Coronary artery (tissue), 2 donors: ENCODE measurements around the gene FPR3.

ENCODE experiments used
- DNase-seq: peaks from one replicate; pipeline ENCODE4 v3.0.0-alpha.2; 2017; ENCODE audit warnings: low spot score
- H3K27ac ChIP-seq, 2 donors: fragments of 200-600 bp; sonication (generic); one replicate each; pipeline ENCODE4 v1.5.1; 2016 to 2019
- H3K4me3 ChIP-seq: fragments of 200-600 bp; sonication (generic); 2 replicates; pipeline ENCODE4 v1.5.1; 2016; ENCODE audit warnings: mild to moderate bottlenecking, moderate library complexity
- CTCF ChIP-seq: fragments of 200-600 bp; sonication (generic); IDR thresholded peaks from one replicate; pipeline ENCODE4 v1.5.1; 2019; ENCODE audit warnings: antibody characterized with exemption

Gene FPR3

GRCh38 chr19:51794885-51795490, at the start of gene FPR3:
TSS of gene FPR3 (plus strand) at chr19:51795157. CDS start at chr19:51823749, 28,592 bp downstream.
- peak within 1 kb of the TSS; percentile 53 for H3K4me3 ChIP-seq
- peak within 1 kb of the TSS in 1 of 2 donors; percentile 49 for H3K27ac ChIP-seq
- no peak for TF ChIP-seq CTCF
- DNase-seq = no peak

- no peak overlapping the region for H3K27ac ChIP-seq
- no peak for DNase-seq
- no peak overlapping the region for H3K4me3 ChIP-seq
- no peak for TF ChIP-seq CTCF
Observed at GRCh38 chr19:51746731-51747130, 48.2 kb upstream of the FPR3 start.

- Histone ChIP-seq H3K27ac (no peak overlapping the region), H3K4me3 (no peak overlapping the region)
- no peak for TF ChIP-seq CTCF
- no peak for DNase-seq
Observed at GRCh38 chr19:51749979-51750378, 45.0 kb upstream of the FPR3 start.

- no peak for TF ChIP-seq CTCF
- H3K27ac ChIP-seq = peak overlapping the region in 1 of 2 donors; percentile 21
- peak overlapping the region; percentile 53 for H3K4me3 ChIP-seq
- DNase-seq = no peak
Observed at GRCh38 chr19:51750400-51751094, 44.4 kb upstream of the FPR3 start.

GRCh38 chr19:51751655-51752054, 43.3 kb upstream of the FPR3 start, which contains the start of gene FPR1:
TSS of gene FPR1 (minus strand) at chr19:51751878. CDS start at chr19:51746994, 4,884 bp downstream.
- TF ChIP-seq CTCF = no peak
- DNase-seq = no peak
- Histone ChIP-seq H3K27ac (peak within 1 kb of the TSS in 1 of 2 donors; percentile 65), H3K4me3 (peak within 1 kb of the TSS; percentile 53)

GRCh38 chr19:51754109-51754508, 40.8 kb upstream of the FPR3 start:
- H3K4me3 ChIP-seq = no peak overlapping the region
- DNase-seq = no peak
- no peak for TF ChIP-seq CTCF
- H3K27ac ChIP-seq = peak overlapping the region in 1 of 2 donors; percentile 60

GRCh38 chr19:51754770-51755169, 40.2 kb upstream of the FPR3 start:
- Histone ChIP-seq H3K27ac (peak overlapping the region in 1 of 2 donors; percentile 60), H3K4me3 (no peak overlapping the region)
- DNase-seq = no peak
- no peak for TF ChIP-seq CTCF
